IMR-90 (cell line): Measurements from ENCODE around the gene BLTP1. TPM values are rescaled to one million over a fixed set of nuclear protein-coding genes. Genes with fewer than 3 reads are reported as not detected.
A peak's percentile ranks its signal among the peaks of the same experiment; 100 is the strongest.

Source experiments
- ATAC-seq: fragments of 200-7000 bp; cut with Tn5 transposase; 2 replicates; pipeline ENCODE4 v1.9.1; 2020; ENCODE audit warnings: low read depth, mild to moderate bottlenecking, moderate library complexity
- BruUV-seq: library from RNA; stranded (reverse); fragments of 400-500 nt; replicated peaks from 2 replicates; lab custom pipeline; 2021; lab: Mats Ljungman, UMichigan
- CTCF ChIA-PET: fragments of 300-600 bp; formaldehyde crosslinking; extraction: SDS; loops from one replicate; lab custom pipeline; 2021; ENCODE audit warnings: antibody characterized with exemption; lab: Yijun Ruan, JAX
- POLR2A ChIA-PET: fragments of 300-600 bp; sonication (Branson Sonifier 250); formaldehyde crosslinking; loops from one replicate; lab custom pipeline; 2022; ENCODE audit warnings: antibody characterized with exemption; ENCODE audit not compliant: unreplicated experiment; lab: Charles Lee
- DNase-seq: peaks from one replicate; pipeline ENCODE4 v3.0.0; 2013
- H2AFZ ChIP-seq: replicated peaks from 2 replicates; pipeline ENCODE3; 2013; ENCODE audit warnings: low read length, mild to moderate bottlenecking; ENCODE audit not compliant: poor library complexity
- H2AK5ac ChIP-seq: 2 replicates; pipeline ENCODE4 v1.6.1; 2013; ENCODE audit warnings: low read depth, low read length, inconsistent platforms
- H2AK9ac ChIP-seq: replicated peaks from 2 replicates; pipeline ENCODE3; 2013; ENCODE audit warnings: mild to moderate bottlenecking, low read depth, low read length, moderate library complexity; ENCODE audit not compliant: poor library complexity
- H2BK120ac ChIP-seq: 2 replicates; pipeline ENCODE4 v1.6.1; 2013; ENCODE audit warnings: low read depth, low read length, inconsistent platforms
- H2BK15ac ChIP-seq: 3 replicates; pipeline ENCODE4 v1.6.1; 2013; ENCODE audit warnings: low read depth, low read length, inconsistent platforms
- H2BK20ac ChIP-seq: 2 replicates; pipeline ENCODE4 v1.6.1; 2013; ENCODE audit warnings: low read depth, mild to moderate bottlenecking, inconsistent platforms, low read length, moderate library complexity
- H2BK5ac ChIP-seq: 2 replicates; pipeline ENCODE4 v1.6.1; 2013; ENCODE audit warnings: mild to moderate bottlenecking, low read depth, low read length, inconsistent platforms; ENCODE audit not compliant: poor library complexity, severe bottlenecking
- H3K14ac ChIP-seq: replicated peaks from 2 replicates; pipeline ENCODE4 v1.6.1; 2013; ENCODE audit warnings: low read depth, low read length, inconsistent platforms
- H3K18ac ChIP-seq: 2 replicates; pipeline ENCODE4 v1.6.1; 2013; ENCODE audit warnings: low read depth, low read length, control low read depth
- H3K23ac ChIP-seq: 2 replicates; pipeline ENCODE4 v1.6.1; 2013; ENCODE audit warnings: low read depth, low read length, inconsistent platforms
- H3K27ac ChIP-seq: 2 replicates; pipeline ENCODE4 v1.5.1; 2013; ENCODE audit warnings: mild to moderate bottlenecking, control low read depth, low read length; ENCODE audit not compliant: insufficient read depth
- H3K27me3 ChIP-seq: 2 replicates; pipeline ENCODE4 v1.6.1; 2013; ENCODE audit warnings: low read length; ENCODE audit not compliant: control insufficient read depth, insufficient read depth
- H3K36me3 ChIP-seq: 2 replicates; pipeline ENCODE4 v1.6.1; 2013; ENCODE audit warnings: low read length, mixed read lengths; ENCODE audit not compliant: control insufficient read depth, insufficient read depth
- H3K4ac ChIP-seq: 2 replicates; pipeline ENCODE4 v1.6.1; 2013; ENCODE audit warnings: low read depth, low read length, inconsistent platforms
- H3K4me1 ChIP-seq: 2 replicates; pipeline ENCODE4 v1.6.1; 2013; ENCODE audit warnings: low read length, mixed read lengths; ENCODE audit not compliant: control insufficient read depth, insufficient read depth
- H3K4me2 ChIP-seq: 2 replicates; pipeline ENCODE4 v1.6.1; 2013; ENCODE audit warnings: low read depth, mild to moderate bottlenecking, control low read depth, low read length, moderate library complexity
- H3K4me3 ChIP-seq: 2 replicates; pipeline ENCODE4 v1.5.1; 2013; ENCODE audit warnings: low read depth, mild to moderate bottlenecking, control low read depth, low read length, moderate library complexity; ENCODE audit not compliant: insufficient read depth
- H3K56ac ChIP-seq: 2 replicates; pipeline ENCODE4 v1.6.1; 2013; ENCODE audit warnings: low read length, inconsistent platforms; ENCODE audit not compliant: insufficient read depth; ENCODE audit errors: extremely low read depth
- H3K79me1 ChIP-seq, 2 experiments: 2 replicates each; pipeline ENCODE4 v1.6.1; 2013; ENCODE audit warnings: low read length in 2 of 2, inconsistent platforms in 1 of 2, low read depth in 1 of 2
- H3K9ac ChIP-seq: 2 replicates; pipeline ENCODE4 v1.6.1; 2013; ENCODE audit warnings: low read depth, low read length, control low read depth
- H3K9me1 ChIP-seq: 2 replicates; pipeline ENCODE4 v1.6.1; 2013; ENCODE audit warnings: low read length, inconsistent platforms; ENCODE audit not compliant: insufficient read depth
- H3K9me3 ChIP-seq: 2 replicates; pipeline ENCODE4 v1.6.1; 2013; ENCODE audit warnings: low read length; ENCODE audit not compliant: control insufficient read depth, insufficient read depth
- H4K20me1 ChIP-seq: 2 replicates; pipeline ENCODE4 v1.6.1; 2013; ENCODE audit warnings: low read length, inconsistent platforms; ENCODE audit not compliant: insufficient read depth
- H4K5ac ChIP-seq: 2 replicates; pipeline ENCODE4 v1.6.1; 2013; ENCODE audit warnings: mild to moderate bottlenecking, low read depth, low read length, control low read depth
- H4K8ac ChIP-seq, 2 experiments: 2 replicates each; pipeline ENCODE4 v1.6.1; 2013; ENCODE audit warnings: low read depth in 2 of 2, low read length in 2 of 2, control low read depth in 1 of 2, inconsistent platforms in 1 of 2
- H4K91ac ChIP-seq: 2 replicates; pipeline ENCODE4 v1.6.1; 2013; ENCODE audit warnings: low read depth, low read length, inconsistent platforms; ENCODE audit not compliant: insufficient read depth
- CEBPB ChIP-seq: IDR thresholded peaks from 2 replicates; pipeline ENCODE4 v1.6.1; 2012; ENCODE audit warnings: low read depth, low read length, improper control_type of control experiment
- ELK1 ChIP-seq: fragments of 150-350 bp; IDR thresholded peaks from 2 replicates; pipeline ENCODE4 v1.6.1; 2016; ENCODE audit warnings: low read depth, mild to moderate bottlenecking, low read length, moderate library complexity, borderline replicate concordance
- WGBS, 2 experiments: methylation state at CpG; one replicate each; pipeline versions ENCODE4 v1.1.5 to v1.1.7; 2013; ENCODE audit warnings: missing lambda C conversion rate in 2 of 2; ENCODE audit not compliant: insufficient read length in 1 of 2; ENCODE audit errors: extremely low coverage in 2 of 2; 5-methylcytosine and 5-hydroxymethylcytosine counted together
- dilution Hi-C: fragments of 300-500 bp; cut with HindIII; formaldehyde crosslinking; loops from one replicate; pipeline ENCODE4 v1.14.3; 2018; ENCODE audit warnings: low sequenced_read_pairs; ENCODE audit not compliant: unreplicated experiment
- in situ Hi-C: fragments of 300-500 bp; cut with MboI; formaldehyde crosslinking; loops from 3 replicates; pipeline ENCODE4 v1.14.3; 2019; ENCODE audit warnings: low sequenced_read_pairs, inconsistent platforms, mixed read lengths
- intact Hi-C: fragments of 100-400 bp; cut with micrococcal nuclease; formaldehyde crosslinking; loops from 2 replicates; pipeline ENCODE4 v1.10.0; 2022
- polyA plus RNA-seq, 3 experiments: library from polyadenylated mRNA; depleted of rRNA; stranded (reverse); fragments of >200 nt; gene quantifications; 2 replicates each; pipeline ENCODE4 v1.2.3, GENCODE V29; 2012; ENCODE audit warnings: low replicate concordance in 1 of 3
- total RNA-seq: library from RNA; depleted of rRNA; stranded (reverse); fragments of >200 nt; gene quantifications from 2 replicates; pipeline ENCODE4 v1.2.3, GENCODE V29; 2012

Gene BLTP1
- total and polyA plus RNA-seq, 2 of the 4 experiments (the other 2 are of a cell fraction), result 18.9 to 92.7 TPM

GRCh38 chr4:122146652-122147051 lies 5.5 kb upstream of the BLTP1 start:
- H3K27ac ChIP-seq, result no peak overlapping the region
- TF ChIP-seq CEBPB, result peak; percentile 83
- no peak for TF ChIP-seq ELK1
- H2AK5ac ChIP-seq, result no peak overlapping the region
- no peak overlapping the region for H2AFZ ChIP-seq
- no peak overlapping the region for H2BK5ac ChIP-seq
- no peak overlapping the region for H2AK9ac ChIP-seq
- intact Hi-C loops, result loop anchor here (10.0 kb wide), 1 partner anchor 62 kb away; no protein-coding TSS in a partner anchor
- no peak for DNase-seq
- no TSS peak for BruUV-seq
- no peak overlapping the region for H3K23ac ChIP-seq
- H3K4me1 ChIP-seq, result no peaks in the 10 kb centered on the region
- H3K4me3 ChIP-seq, result no peak overlapping the region
- in situ Hi-C loops, result no loop called here
- ChIA-PET CTCF (no interaction called here), POLR2A (no interaction called here)
- H3K36me3 ChIP-seq, result no peaks in the 10 kb centered on the region
- no peaks in the 10 kb centered on the region; the same call in 1 of the 2 replicates for H3K9me1 ChIP-seq
- no peaks in the 10 kb centered on the region for H3K27me3 ChIP-seq
- no peak overlapping the region for H3K4me2 ChIP-seq
- H4K91ac ChIP-seq, result no peak overlapping the region
- no CpG with 5 or more reads among the region's 4 CpGs for WGBS, 2 experiments
- H3K9me3 ChIP-seq, result no peaks in the 10 kb centered on the region
- H3K56ac ChIP-seq, result no peak overlapping the region; the same call in 1 of the 2 replicates
- H4K8ac ChIP-seq, result no peak overlapping the region
- no peak overlapping the region for H2BK120ac ChIP-seq
- no peak overlapping the region for H4K5ac ChIP-seq
- no peaks in the 10 kb centered on the region for H3K79me1 ChIP-seq
- ATAC-seq, result no peak
- dilution Hi-C loops, result no loop called here
- H2BK20ac ChIP-seq, result no peak overlapping the region
- H3K18ac ChIP-seq, result no peak overlapping the region
- H3K4ac ChIP-seq, result no peak overlapping the region
- no peak overlapping the region for H3K9ac ChIP-seq
- H3K14ac ChIP-seq, result no peak overlapping the region
- H2BK15ac ChIP-seq, result no peak overlapping the region
- no peaks in the 10 kb centered on the region for H4K20me1 ChIP-seq
